GM12892 (cell line): ENCODE results near the gene FAM32A.

Experiments used
- POLR2A ChIP-seq: IDR thresholded peaks from 2 replicates; pipeline ENCODE4 v1.6.1; 2011; ENCODE audit warnings: low read depth, low read length, control low read depth
- POLR2AphosphoS5 ChIP-seq: IDR thresholded peaks from 2 replicates; pipeline ENCODE4 v1.6.1; 2011; ENCODE audit warnings: low read depth, low read length, control low read depth

DNA sequence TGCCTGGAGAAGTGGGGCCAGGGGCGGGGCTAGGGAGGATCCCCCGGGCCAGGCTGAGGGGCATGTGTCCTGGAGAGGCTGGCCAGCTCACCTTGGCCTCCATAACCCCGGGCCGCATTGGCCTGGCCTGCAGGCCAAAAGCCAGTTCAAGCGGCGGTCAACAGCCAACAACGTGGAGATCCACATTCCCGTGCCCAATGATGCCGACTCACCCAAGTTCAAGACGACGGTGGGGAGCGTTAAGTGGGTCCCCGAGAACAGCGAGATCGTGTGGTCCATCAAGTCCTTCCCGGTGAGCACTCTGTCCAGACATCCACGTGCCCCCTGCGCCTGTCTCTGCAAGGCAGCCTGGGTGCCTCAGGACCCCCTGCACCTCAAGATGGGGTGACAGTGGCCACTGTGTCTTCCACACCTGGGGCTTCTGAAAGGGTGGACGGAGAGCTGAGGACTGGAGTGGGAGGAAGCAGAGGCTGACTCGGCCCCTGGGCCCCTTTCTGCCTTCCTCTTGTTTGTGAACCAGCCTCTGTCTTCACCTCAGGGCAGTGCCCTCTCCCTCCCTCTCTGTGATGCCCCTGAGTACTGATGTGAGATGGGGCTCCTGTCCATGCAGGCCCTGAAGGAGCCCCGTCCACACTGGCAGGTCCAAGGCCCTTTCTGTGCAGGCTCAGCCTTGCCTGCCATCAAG, 43.6 kb downstream of the FAM32A start:
- TF ChIP-seq POLR2A (no peak), POLR2AphosphoS5 (no peak)
